HG03095 (cell line): ENCODE results near the gene EIF4H.
"Not testable (repeated sequence)": the region's sequence is repeated elsewhere in the genome, so short reads cannot be mapped to it uniquely, and the experiment has no call there.

ENCODE experiments used
- ATAC-seq: cut with Tn5 transposase; IDR thresholded peaks from one replicate; pipeline ENCODE4 v1.9.1; 2021; ENCODE audit warnings: moderate library complexity; ENCODE audit not compliant: unreplicated experiment

Gene EIF4H

DNA sequence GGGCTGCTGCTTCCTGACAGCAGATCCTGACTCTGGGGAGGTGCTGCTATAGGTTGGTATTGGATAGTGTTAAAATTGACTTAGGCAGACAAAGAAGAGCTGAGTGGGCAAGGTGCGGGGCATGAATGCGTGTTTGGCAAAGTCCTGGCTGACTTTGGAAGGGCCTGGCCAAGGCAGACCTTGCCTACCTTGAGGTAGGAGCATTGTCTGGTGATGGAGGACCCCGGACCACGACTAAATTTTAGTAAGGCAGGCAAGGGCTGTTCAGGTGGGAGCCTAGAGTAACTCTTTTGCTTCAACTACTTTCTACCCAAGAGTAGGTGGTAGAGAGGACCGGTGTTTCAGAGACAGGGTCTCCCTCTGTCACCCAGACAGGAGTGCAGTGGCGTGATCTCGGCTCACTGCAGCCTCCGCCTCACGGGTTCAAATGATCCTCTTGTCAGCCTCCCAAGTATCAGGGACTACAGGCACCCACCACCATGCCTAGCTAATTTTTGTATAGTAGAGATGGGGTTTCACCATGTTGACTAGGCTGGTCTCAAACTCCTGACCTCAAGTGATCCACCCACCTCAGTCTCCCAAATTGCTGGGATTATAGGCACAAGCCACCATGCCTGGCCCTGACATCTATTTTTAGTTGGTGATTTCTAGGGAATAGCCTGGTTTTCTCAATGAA is 23.4 kb downstream of the EIF4H start:
- ATAC-seq, result no peak

DNA sequence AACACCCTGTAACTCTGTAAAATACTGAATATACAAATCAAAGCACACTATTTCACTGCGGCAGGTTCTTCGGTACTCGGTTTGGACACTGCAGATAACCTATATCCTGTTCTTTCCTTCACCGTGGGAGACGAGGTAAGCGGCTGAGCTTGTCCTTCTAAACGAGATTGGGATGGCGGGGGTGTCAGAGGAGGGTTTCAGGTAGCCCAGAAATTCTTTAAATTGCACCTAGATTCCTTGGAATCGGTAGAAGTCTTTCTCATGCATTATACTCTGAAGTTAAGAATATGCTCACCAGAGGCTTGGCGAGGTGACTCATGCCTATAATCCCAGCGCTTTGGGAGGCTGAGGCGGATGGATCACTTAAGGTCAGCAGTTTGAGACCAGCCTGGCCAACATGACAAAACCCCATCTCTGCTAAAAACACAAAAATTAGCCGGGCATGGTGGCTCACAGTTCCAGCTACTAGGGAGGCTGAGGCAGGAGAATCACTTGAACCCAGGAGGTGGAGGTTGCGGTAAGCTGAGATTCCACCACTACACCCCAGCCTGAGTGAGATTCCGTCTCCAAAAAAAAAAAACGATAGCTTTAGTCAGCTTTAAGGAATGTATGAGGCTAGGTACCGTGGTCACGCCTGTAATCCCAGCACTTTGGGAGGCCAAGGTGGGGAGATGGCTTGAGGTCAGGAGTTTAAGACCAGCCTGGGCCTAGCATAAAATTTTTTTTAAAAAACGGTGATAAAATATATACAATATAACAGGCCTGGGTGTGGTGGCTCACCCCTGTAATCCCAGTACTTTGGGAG is 25.6 kb downstream of the EIF4H start:
- ATAC-seq, result no peak

DNA sequence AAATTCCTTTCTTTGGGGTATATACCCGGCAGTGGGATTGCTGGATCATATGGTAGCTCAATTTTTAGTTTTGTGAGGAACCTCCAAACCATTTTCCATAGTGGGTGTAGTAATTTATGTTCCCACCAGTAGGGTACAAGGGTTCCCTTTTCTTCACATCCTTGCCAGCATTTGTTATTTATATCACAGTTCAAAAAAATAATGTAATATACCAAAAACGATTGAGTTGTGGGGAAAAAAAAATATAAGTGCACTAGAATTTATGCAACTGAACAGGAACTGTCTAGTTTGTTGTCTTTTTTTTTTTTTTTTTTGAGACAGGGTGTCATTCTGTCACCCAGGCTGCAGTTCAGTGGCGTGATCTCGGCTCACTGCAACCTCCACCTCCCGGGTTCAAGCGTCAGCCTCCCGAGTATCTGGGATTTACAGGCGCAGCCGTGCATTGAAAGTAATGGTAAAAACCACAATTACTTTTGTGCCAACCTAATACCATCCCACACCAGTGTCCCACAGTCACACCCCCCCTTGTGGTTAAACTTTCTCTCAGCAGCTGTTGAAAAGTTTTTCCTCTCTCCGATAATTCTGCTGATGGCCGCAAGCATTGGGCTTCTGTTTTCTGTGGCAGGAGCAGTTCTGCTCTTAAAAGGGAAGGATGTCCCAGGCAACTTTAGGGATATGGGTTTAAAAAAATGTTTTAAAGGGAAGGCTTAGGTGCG is 28.8 kb downstream of the EIF4H start:
- ATAC-seq, result no peak

DNA sequence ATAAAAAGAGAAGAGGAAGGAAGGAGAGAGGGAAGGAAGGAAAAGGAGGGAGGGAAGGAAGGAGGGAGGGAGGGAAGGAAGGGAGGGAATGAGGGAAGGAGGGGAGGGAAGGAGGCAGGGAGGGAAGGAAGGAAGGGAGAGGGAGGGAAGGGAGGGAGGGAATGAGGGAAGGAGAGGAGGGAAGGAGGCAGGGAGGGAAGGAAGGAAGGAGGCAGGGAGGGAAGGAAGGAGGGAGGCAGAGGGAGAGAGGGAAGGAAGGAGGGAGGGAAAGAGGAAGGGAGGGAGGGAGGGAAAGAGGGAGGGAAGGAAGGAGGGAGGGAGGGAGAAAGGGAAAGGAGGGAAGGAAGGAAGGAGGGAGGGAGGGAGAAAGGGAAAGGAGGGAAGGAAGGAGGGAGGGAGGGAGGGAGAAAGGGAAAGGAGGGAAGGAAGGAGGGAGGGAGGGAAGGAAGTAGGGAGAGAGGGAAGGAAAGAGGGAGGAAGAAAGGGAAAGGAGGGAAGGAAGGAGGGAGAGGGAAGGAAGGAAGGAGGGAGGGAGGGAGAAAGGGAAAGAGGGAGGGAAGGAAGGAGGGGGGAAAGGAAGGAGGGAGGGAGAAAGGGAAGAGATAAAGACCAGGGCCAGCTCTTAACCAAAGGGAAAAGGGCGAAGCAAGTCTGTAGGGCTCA is 29.9 kb downstream of the EIF4H start:
- no peak for ATAC-seq

DNA sequence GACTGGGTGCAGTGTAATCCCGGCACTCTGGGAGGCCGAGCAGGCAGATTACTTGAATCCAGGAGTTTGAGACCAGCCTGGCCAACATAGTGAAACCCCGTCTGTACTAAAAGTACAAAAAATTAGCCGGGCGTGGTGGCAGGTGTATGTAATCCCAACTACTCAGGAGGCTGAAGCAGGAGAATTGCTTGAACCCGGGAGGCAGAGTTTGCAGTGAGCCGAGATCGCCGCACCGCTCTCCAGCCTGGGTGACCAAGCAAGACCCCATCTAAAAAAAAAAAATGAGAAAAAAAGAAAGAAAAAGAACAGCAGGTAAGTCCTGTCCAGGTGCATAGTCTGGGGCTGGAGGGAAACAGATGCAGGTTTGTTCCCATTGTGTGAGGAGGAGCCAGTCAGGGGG is 31.9 kb downstream of the EIF4H start:
- ATAC-seq, result not testable (repeated sequence)

DNA sequence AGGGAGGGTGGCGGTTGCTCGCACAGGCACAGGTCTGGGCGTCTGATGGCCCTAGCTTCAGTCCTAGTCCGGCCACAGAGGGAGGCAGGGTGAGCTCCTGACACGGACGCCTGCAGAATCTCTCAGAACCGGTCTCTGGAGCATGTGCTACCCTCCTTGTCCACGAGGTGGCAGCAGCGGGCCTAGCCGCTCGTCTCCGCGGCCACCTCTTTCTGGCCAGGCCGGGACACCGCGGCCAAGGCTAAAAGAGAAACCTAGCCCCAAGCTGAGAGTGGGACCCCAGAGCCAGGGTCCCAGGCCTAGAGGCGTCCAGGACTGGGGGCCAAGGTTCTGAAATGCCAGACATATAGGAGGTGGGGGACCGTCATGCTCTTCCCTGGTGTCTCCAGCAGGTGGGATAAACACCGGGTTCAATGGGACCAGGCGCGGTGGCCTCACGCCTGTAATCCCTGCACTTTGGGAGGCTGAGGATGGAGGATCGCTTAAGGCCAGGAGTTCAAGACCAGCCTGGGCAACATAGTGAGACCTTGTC is 32.5 kb downstream of the EIF4H start:
- ATAC-seq, result no peak

DNA sequence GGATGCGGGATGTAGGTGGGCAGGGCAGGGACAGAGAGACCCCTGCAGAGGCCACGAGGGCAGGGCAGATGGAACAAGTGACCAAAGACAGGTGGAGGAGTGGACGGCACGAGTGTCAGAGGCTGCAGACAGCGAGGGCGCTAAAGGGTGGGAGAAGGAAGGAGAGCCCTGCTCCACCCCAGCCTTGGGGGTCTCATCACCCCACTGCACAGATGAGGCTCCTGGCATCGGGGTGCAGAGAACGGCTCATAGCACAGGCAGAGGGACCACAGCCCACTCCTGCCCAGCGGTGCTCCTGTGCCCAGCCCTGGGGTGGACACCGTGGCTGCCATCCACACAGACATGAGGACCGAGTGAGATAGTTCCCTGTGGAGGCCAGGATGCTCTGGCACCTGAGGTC is 33.4 kb downstream of the EIF4H start:
- ATAC-seq, result no peak

DNA sequence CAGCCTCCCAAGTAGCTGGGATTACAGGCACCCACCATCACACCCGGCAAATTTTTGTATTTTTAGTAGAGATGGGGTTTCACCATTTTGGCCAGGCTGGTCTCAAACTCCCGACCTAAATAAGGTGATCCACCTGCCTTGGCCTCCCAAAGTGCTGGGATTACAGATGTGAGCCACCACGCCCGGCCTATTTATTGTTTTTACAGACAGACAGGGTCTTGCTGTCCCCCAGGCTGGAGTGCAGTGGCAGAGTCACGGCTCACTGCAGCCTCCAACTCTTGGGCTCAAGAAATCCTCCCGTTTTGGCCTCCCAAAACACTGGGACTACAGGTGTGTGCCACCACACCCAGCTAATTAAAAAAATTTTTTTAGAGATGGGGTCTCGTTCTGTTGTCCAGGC is 34.1 kb downstream of the EIF4H start:
- ATAC-seq, result not testable (repeated sequence)

DNA sequence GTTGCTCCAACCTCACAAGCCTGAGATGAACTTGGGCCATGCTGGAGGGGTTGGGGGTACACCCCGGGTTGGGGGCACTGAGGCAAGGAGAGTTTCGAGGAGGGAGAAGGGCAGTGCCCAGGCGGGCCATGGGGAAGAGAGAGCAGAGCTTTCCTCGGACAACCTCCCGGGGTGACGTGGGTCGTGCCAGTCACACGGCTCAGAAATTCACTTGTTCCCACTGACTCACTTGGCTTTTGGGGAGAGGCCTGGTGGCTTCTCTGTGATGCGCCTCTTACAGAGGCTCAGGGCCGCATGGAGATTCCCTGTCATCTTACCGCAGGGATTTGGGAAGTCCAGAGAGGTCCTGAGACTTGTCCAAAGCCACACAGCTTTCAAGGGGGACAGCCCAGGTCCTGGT is 38.5 kb downstream of the EIF4H start:
- no peak for ATAC-seq

DNA sequence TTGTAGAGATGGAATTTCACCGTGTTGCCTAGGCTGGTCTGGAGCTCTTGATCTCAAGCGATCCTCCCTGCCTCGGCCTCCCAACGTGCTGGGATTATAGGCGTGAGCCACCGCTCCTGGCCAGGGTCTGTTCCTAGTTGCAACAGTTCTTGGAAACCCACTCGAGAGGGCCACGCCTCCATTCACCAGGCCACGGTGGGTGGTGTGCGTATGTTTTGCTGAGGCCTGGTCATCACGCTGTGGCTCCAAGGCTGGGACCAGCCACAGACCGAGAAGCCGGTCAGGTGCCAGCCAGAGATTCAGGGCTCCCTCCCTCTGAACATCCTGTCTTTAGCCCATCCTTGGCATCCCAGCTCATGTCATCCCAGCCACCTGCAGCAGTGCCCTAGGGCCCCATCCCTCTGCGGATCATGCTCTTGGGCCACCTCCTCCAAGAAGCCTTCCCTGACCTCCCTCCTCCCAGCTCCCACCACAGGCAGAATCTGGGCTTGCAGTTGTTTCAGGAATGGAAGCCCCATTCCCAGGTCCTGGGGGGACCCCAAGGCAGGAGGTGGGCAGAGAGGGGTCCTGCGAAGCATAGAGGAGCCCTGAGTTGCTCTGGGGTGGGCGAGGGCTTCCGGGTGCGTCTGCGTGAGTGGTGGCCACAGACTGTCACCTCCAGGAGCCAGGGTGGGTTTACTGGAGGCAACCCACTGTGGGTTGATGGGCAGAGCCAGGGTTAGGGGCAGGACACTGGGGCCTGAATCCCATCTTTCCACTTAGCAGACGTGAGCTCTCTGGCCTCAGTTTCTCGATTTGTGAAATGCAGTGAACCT is 40.9 kb downstream of the EIF4H start:
- no peak for ATAC-seq

DNA sequence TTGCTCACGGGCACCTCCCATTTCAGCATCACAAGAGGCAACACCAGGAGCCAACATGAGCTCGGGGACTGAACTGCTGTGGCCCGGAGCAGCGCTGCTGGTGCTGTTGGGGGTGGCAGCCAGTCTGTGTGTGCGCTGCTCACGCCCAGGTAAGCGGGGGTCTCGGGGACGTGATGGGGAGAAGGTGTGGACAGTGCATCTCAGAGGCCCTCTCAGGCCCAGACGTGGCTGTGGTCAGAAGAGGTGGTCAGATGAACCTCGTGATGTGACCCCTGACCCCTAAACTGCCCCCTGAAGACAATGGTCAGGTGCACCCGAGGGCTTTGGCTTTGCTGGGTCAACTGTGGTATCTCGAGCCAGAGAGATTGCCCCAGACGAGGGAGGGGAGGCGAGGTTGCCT is 41.8 kb downstream of the EIF4H start:
- no peak for ATAC-seq

DNA sequence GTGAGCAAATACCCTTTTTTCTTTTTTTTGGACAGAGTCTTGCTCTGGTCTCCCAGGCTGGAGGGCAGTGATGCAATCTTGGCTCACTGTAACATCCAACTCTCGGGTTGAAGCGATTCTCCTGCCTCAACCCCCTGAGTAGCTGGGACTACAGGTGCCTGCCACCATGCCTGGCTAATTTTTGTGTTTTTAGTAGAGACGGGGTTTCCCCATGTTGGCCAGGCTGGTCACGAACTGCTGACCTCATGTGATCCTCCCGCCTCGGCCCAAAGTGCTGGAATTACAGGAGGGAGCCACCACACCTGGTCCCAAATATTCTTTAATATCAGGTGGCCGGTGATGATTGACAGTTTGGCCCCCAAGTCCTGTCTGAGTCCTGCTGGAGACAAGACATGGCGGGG is 42.2 kb downstream of the EIF4H start:
- no peak for ATAC-seq

DNA sequence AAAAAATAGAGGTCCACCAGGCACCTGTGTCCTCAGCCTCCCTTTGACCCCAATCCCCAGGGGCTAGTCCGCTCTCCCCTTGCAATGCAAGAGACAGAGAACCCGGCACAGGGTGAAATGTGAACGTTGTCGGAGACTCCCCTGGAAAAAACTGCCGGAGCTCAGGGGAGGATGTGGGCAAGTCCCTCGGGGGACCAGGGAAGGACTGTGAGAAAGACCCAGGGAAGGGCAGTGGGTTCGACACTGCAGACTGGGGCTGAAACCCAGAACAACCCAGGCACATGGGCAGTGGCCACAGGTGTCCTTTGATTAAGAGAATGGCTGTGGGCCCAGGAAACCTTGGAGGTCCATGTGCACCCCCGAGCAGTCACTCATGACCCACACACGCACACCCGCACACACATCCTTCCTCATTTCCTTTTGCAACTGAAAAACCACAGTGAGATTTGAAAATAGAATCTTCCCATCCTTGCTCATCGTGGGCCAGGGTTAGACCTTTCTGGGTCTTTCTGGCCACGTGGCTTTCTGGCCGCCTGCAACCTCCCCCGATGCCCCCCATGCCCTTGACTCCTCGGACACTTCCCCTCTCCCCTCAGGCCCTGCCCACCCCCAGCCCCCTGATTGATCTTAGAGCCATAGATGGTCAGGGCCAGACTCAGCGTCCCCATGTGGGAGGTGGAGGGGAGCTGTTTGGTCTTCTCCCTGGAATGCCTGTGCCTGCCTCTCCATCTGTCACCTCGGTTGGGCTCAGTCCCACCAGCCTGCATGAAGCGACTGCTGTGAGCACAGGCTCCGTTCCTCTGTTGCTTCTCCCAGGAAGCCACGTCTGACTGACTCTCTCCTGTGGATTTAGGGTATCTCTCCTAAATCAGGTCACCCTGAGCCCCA is 43.5 kb downstream of the EIF4H start:
- peak; percentile 46 for ATAC-seq

DNA sequence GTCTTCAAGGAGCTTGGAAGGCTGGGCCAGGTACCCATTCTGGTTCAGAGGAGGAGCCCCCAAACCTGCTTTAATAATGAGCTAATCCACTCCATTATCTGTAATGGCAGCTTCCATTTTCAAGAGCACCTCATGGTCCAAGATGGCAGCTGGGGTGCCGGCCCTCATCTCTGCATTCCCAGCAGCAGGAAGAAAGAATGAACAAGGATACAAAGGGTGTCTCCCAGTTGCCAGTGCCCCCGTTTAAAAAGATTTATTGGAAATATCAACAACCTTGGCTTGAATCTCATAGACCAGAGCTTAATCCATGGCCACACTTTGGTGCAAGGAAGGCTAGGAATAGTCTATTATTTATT is 44.2 kb downstream of the EIF4H start:
- no peak for ATAC-seq

DNA sequence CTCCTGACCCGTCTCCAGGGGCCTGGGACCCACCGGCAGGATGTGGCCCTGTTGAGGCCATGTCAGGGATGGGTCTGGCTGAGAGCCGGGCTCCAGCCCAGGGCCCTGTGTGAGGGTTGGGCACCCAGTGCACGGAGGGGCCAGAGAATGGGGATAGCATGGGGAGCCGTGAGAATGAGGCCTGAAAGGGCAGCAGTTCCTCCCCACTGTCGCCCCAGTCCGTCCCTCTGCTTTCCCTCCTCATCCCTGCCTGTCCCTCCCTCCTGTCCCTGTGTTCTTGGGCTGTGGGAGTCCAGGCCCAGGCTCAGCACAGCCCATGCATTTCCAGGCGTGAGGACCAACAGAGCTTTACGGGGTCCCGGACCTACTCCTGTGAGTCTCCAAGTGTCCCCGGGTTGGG is 45.3 kb downstream of the EIF4H start:
- no peak for ATAC-seq

DNA sequence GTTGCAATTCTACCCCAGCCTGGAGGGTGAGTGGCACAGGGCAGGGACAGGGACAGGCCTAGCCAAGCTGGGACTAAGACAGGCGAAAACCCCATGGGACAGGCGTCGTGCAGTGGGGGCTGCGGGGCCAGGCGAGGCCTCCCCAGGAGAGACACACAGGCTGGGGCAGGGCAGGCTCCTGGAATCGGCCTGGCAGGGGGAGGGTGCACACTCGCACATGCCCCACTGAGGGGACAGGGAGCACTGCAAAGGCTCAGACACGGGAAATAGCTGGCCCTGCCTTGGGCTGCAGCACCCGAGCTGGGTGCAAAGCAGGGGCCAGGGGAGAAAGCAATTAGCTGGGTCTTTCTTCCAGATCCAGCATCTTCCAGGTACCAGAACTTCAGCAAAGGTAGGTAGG is 46.1 kb downstream of the EIF4H start:
- ATAC-seq, result no peak

DNA sequence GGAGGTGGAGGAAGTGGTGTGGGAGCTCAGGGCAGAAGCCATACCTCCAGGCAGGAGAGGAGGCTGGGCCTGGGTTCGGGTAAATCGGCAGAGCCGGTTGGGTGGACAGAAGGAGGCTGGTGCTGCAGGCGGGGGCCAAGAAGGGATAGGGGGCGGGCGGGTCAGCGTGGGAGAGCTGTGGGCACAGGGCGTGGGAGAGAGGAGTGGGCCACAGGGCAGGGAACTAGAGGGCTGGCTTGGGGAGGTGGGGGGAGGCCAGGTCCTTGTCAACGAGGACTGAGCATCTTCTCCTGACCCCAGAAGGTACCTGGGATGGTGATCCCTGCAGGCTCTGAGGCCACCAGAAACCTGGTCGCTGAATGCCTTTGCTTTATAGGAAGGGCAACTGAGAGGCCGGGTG is 47.6 kb downstream of the EIF4H start:
- no peak for ATAC-seq

DNA sequence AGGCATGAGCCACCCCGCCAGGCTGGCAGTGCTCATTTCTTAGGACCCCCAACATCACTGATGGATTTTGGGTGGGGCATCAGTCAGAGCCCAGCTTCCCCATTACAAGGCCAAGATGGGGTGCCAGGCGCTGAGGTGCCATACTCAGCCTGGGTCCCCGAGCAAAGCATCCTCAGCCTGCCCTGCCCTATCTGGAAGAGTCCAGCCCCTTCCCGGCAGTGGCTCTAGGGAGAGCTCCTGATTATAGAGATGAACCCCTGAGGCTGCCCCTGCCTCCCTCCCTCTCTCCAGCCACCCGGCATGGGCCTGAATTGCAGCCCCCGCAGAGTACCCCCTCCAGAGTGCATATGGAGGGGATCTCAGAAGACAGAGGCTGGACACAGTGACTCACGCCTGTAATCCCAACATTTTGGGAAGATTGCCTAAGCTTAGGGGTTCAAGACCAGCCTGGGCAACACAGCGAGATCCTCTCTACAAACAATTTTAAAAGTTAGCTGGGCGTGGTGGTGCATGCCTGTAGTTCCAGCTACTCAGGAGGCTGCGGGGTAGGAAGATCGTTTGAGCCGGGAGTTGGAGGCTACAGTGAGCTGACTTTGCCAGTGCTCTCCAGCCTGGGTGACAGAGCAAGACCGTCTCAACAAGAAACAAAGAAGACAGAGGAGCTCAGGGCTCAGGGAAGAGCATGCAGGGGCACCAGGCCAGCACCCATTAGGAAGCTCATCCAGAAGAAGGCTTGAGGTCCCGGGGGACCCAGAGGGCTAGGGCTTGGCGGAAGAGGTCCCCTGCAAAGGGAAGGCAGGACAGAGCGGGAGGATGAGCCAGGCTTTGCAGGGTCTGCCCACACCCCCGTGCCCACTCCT is 48.9 kb downstream of the EIF4H start:
- no peak for ATAC-seq
